ENCODE data around the gene BRF1. TPM values are rescaled to one million over a fixed set of nuclear protein-coding genes. Genes with fewer than 3 reads are reported as not detected.
A peak's percentile ranks its signal among the peaks of the same experiment; 100 is the strongest.

Gene BRF1
- total and polyA plus RNA-seq, 2 of the 13 experiments (the other 11 are each of a cell fraction or from before 2014, with no cell fraction given), result 5.1 to 11.0 TPM

DNA sequence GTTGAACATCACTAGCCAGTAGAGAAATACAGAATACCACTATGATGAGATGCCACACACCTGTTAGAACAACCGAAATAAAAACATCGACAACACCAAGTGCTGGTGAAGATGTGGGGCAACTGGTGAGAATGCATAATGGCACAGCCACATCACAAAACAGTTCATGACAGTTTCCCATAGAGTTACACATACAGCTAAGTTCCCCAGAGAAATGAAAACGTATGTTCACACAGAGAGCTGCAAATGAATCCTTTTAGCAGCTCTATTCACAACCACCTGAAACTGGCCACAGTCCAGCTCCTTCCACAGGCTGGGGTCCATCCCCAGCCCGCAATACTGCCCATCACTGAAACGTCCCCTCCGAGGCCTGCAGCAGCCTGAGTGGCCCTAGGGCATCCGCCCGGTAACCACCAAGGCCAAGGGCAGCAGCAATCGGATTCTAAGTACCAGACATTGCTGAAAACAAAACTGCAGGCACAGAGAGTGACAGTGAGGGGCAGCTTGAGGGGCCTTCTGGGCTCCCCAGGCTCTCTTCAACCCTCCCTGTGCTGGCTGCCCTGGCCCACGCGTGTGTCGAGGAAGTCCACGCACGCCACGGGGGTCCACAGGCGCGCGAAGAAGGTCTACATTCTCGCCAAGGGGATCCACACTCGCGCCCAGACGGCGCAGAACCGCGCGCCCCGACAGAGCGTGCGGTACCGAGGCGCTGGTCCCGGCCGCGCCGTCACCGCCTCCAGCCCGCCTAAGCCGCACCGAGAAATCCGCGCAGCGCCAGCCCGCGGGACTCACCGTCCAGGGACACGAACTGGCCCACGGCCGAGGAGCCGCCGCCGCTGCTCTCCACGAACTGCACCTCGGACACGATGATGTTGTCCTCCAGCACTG, 903 bp downstream of the BRF1 start:
- CTCF ChIA-PET (ENCODE audit: low intra/inter-chr PET ratio, low total read pairs), result no interaction called here
- TF ChIP-seq ZNF709 (CRISPR knock-in tag; IDR thresholded peaks at IDR 0.05) (peak; percentile 28; the same call in 1 of the 2 replicates), ZNF839 (CRISPR knock-in tag; IDR thresholded peaks at IDR 0.05; ENCODE audit: borderline replicate concordance) (no peak), ZFAT (CRISPR knock-in tag; conservative IDR thresholded peaks at IDR 0.05) (no peak), SP140L (CRISPR knock-in tag; IDR thresholded peaks at IDR 0.05; ENCODE audit: borderline replicate concordance) (no peak), MEIS2 (CRISPR knock-in tag; IDR thresholded peaks at IDR 0.05) (0 out of 2 replicates have a peak, but pooled peaks have one; percentile 20), NFRKB (IDR thresholded peaks at IDR 0.05) (no peak), ZNF30 (CRISPR knock-in tag; IDR thresholded peaks at IDR 0.05) (peak; percentile 46; the same call in 1 of the 2 replicates), CCDC6 (CRISPR knock-in tag; IDR thresholded peaks at IDR 0.05) (no peak), NONO (IDR thresholded peaks at IDR 0.05) (no peak), NONO (CRISPR knock-in tag; conservative IDR thresholded peaks at IDR 0.05) (no peak), ZNF557 (CRISPR knock-in tag; IDR thresholded peaks at IDR 0.05) (no peak), NFKB2 (CRISPR knock-in tag; IDR thresholded peaks at IDR 0.05; ENCODE audit: borderline replicate concordance) (peak; percentile 45; the same call in 1 of the 2 replicates), ZNF879 (CRISPR knock-in tag; IDR thresholded peaks at IDR 0.05) (no peak)
- TF ChIP-seq, protein P1, sequence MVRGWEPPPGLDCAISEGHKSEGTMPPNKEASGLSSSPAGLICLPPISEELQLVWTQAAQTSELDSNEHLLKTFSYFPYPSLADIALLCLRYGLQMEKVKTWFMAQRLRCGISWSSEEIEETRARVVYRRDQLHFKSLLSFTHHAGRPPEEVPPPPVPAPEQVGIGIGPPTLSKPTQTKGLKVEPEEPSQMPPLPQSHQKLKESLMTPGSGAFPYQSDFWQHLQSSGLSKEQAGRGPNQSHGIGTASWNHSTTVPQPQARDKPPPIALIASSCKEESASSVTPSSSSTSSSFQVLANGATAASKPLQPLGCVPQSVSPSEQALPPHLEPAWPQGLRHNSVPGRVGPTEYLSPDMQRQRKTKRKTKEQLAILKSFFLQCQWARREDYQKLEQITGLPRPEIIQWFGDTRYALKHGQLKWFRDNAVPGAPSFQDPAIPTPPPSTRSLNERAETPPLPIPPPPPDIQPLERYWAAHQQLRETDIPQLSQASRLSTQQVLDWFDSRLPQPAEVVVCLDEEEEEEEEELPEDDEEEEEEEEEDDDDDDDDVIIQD (CRISPR knock-in tag; IDR thresholded peaks at IDR 0.05; ENCODE audit: low read depth), result no peak
- TF ChIP-seq, protein P2, sequence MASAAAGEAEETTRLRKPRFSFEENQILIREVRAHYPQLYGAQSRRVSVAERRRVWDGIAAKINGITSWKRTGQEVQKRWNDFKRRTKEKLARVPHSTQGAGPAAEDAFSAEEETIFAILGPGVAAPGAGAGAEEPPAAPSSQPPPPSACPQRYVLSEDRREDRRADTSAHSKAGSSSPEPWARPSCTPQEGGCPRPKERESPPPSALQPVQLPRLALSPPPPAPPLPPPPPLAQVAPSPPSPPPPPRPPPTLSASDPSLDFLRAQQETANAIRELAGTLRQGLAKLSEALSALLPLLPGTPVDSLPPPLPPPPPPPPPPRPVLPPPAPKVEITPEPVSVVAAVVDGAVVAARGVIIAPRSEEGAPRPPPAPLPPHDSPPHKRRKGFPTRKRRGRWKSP (CRISPR knock-in tag; IDR thresholded peaks at IDR 0.05), result peak; percentile 50; the same call in 1 of the 2 replicates
- TF ChIP-seq, protein P3, sequence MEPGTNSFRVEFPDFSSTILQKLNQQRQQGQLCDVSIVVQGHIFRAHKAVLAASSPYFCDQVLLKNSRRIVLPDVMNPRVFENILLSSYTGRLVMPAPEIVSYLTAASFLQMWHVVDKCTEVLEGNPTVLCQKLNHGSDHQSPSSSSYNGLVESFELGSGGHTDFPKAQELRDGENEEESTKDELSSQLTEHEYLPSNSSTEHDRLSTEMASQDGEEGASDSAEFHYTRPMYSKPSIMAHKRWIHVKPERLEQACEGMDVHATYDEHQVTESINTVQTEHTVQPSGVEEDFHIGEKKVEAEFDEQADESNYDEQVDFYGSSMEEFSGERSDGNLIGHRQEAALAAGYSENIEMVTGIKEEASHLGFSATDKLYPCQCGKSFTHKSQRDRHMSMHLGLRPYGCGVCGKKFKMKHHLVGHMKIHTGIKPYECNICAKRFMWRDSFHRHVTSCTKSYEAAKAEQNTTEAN (CRISPR knock-in tag; conservative IDR thresholded peaks at IDR 0.05), result no peak
- TF ChIP-seq, protein P4, sequence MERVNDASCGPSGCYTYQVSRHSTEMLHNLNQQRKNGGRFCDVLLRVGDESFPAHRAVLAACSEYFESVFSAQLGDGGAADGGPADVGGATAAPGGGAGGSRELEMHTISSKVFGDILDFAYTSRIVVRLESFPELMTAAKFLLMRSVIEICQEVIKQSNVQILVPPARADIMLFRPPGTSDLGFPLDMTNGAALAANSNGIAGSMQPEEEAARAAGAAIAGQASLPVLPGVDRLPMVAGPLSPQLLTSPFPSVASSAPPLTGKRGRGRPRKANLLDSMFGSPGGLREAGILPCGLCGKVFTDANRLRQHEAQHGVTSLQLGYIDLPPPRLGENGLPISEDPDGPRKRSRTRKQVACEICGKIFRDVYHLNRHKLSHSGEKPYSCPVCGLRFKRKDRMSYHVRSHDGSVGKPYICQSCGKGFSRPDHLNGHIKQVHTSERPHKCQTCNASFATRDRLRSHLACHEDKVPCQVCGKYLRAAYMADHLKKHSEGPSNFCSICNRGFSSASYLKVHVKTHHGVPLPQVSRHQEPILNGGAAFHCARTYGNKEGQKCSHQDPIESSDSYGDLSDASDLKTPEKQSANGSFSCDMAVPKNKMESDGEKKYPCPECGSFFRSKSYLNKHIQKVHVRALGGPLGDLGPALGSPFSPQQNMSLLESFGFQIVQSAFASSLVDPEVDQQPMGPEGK (CRISPR knock-in tag; IDR thresholded peaks at IDR 0.05), result no peak

More for the DNA sequence above, 903 bp downstream of the BRF1 start:
- Histone ChIP-seq H3K79me2 (ENCODE audit: insufficient read depth, low read length) (peaks cover 37% of the 10 kb centered on the region), H2AFZ (ENCODE audit: low read length) (no peak overlapping the region), H3K9ac (ENCODE audit: insufficient read depth, low read depth, low read length) (peak overlapping the region; percentile 88), H3K4me3 (replicated peaks in 1 of 3; ENCODE audit: insufficient read depth in 1 of 3, low read depth in 2 of 3, low read length in 3 of 3) (peak overlapping the region; percentile 68 to 99 (median 92)), H3K27ac (ENCODE audit: extremely low read length, insufficient read depth, low read length) (peak overlapping the region; percentile 95), H4K20me1 (ENCODE audit: insufficient read depth, low read length) (peaks cover 10% of the 10 kb centered on the region; the same call in 1 of the 2 replicates), H3K36me3 (replicated peaks in 1 of 2; ENCODE audit: control insufficient read depth in 1 of 2, insufficient read depth in 2 of 2, low read length in 2 of 2) (no peaks in the 10 kb centered on the region), H3K9me3 (ENCODE audit: low read length) (no peaks in the 10 kb centered on the region), H3K27me3 (ENCODE audit: control insufficient read depth in 1 of 2, insufficient read depth in 2 of 2, low read length in 2 of 2) (no peaks in the 10 kb centered on the region; a peak in 1 of 5 replicates), H3K4me1 (ENCODE audit: insufficient read depth, low read length) (peaks cover 29% of the 10 kb centered on the region), H3K4me2 (ENCODE audit: low read depth, low read length) (peak overlapping the region; percentile 78)
- in situ Hi-C loops (cut with HindIII; ENCODE audit: extremely low pct_ligation_motif_present, low pct_unique_long_range_greater_than_20kb), result no loop called here
- 7% methylated on average over 16 of the region's 54 CpGs for WGBS (ENCODE audit: low lambda C conversion rate)
- intact Hi-C loops (cut with micrococcal nuclease; ENCODE audit: unreplicated experiment), result no loop called here
- DNase-seq (ENCODE audit: low spot score) (no peak), FAIRE-seq (no peak), ATAC-seq (peak; percentile 20)
- BruUV-seq (replicated peaks), result no TSS peak
- POLR2A ChIA-PET, result no interaction called here

Data from HepG2 (cell line).